HepG2 (cell line): ENCODE data around the gene RRAS2. TPM values are rescaled to one million over a fixed set of nuclear protein-coding genes. Genes with fewer than 3 reads are reported as not detected.

Experiments used
- ATAC-seq: fragments of 200-7000 bp; cut with Tn5 transposase; 3 replicates; pipeline ENCODE4 v1.9.1; 2020; ENCODE audit warnings: mild to moderate bottlenecking, moderate library complexity
- BruUV-seq: library from RNA; stranded (reverse); fragments of 400-500 nt; replicated peaks from 2 replicates; lab custom pipeline; 2021; lab: Mats Ljungman, UMichigan
- CTCF ChIA-PET: fragments of 300-600 bp; formaldehyde crosslinking; extraction: SDS; loops from one replicate; lab custom pipeline; 2021; ENCODE audit warnings: low total read pairs, inconsistent platforms, low intra/inter-chr PET ratio; lab: Yijun Ruan, JAX
- POLR2A ChIA-PET: fragments of 350-600 bp; sonication (Branson Sonifier 250); formaldehyde crosslinking; loops from one replicate; lab custom pipeline; 2020; ENCODE audit warnings: antibody characterized with exemption, inconsistent platforms; lab: Yijun Ruan, JAX
- DNase-seq: peaks from one replicate; pipeline ENCODE4 v3.0.0-alpha.2; 2015; ENCODE audit warnings: low spot score
- FAIRE-seq: peaks from 3 replicates; lab custom pipeline; 2011; peaks lifted over from hg19 to GRCh38; lab: Jason Lieb, UNC
- H2AFZ ChIP-seq: one replicate; pipeline ENCODE4 v1.6.1; 2011; ENCODE audit warnings: low read length, inconsistent platforms
- H3K27ac ChIP-seq: fragments of 300-600 bp; 3 replicates; pipeline ENCODE4 v1.8.0; 2011; ENCODE audit warnings: mixed run types, mild to moderate bottlenecking, mixed read lengths, low read length, inconsistent platforms; ENCODE audit not compliant: insufficient read depth; ENCODE audit errors: extremely low read length
- H3K27me3 ChIP-seq, 2 experiments: fragments of 200-600 bp in 1 of 2; 2 replicates in 1 of 2; 3 replicates in 1 of 2; pipeline versions ENCODE4 v1.6.0 to v1.8.0; 2011; ENCODE audit warnings: low read length in 2 of 2, mild to moderate bottlenecking in 2 of 2, moderate library complexity in 2 of 2, inconsistent platforms in 1 of 2; ENCODE audit not compliant: insufficient read depth in 2 of 2, control insufficient read depth in 1 of 2
- H3K36me3 ChIP-seq, 2 experiments: fragments of 200-600 bp in 1 of 2; replicated peaks in 1 of 2; 2 replicates in 1 of 2; 3 replicates in 1 of 2; pipeline versions ENCODE4 v1.5.1 to v1.8.0; 2011; ENCODE audit warnings: low read length in 2 of 2, inconsistent platforms in 1 of 2; ENCODE audit not compliant: insufficient read depth in 2 of 2, control insufficient read depth in 1 of 2
- H3K4me1 ChIP-seq: 2 replicates; pipeline ENCODE4 v1.5.1; 2012; ENCODE audit warnings: low read length, inconsistent platforms; ENCODE audit not compliant: insufficient read depth
- H3K4me2 ChIP-seq: 2 replicates; pipeline ENCODE4 v1.6.0; 2011; ENCODE audit warnings: low read depth, low read length, inconsistent platforms
- H3K4me3 ChIP-seq, 3 experiments: fragments of 200-600 bp in 1 of 3; sonication (generic), shearing (Covaris generic) in 1 of 3; replicated peaks in 1 of 3; 2 replicates each; pipeline ENCODE4 v1.5.1; 2011 to 2016; ENCODE audit warnings: low read length in 3 of 3, inconsistent platforms in 2 of 3, low read depth in 2 of 3, mild to moderate bottlenecking in 2 of 3, control low read depth in 1 of 3, mixed read lengths in 1 of 3; ENCODE audit not compliant: insufficient read depth in 1 of 3
- H3K79me2 ChIP-seq: one replicate; pipeline ENCODE4 v1.6.1; 2011; ENCODE audit warnings: low read length, inconsistent platforms; ENCODE audit not compliant: insufficient read depth
- H3K9ac ChIP-seq: 2 replicates; pipeline ENCODE4 v1.6.0; 2011; ENCODE audit warnings: mild to moderate bottlenecking, low read depth, low read length, inconsistent platforms; ENCODE audit not compliant: insufficient read depth
- H3K9me3 ChIP-seq: 2 replicates; pipeline ENCODE4 v1.5.1; 2012; ENCODE audit warnings: mild to moderate bottlenecking, low read length
- H4K20me1 ChIP-seq: 2 replicates; pipeline ENCODE4 v1.6.0; 2011; ENCODE audit warnings: inconsistent platforms, mild to moderate bottlenecking, low read length, moderate library complexity; ENCODE audit not compliant: insufficient read depth
- CBFB ChIP-seq: sonication (generic); formaldehyde crosslinking; IDR thresholded peaks from 2 replicates; pipeline ENCODE4 v1.4.0; 2020; ENCODE audit warnings: missing genetic modification reagents
- HNRNPUL1 ChIP-seq: fragments of 200-400 bp; formaldehyde crosslinking; IDR thresholded peaks from 2 replicates; pipeline ENCODE4 v1.6.1; 2017; ENCODE audit warnings: low read depth, mild to moderate bottlenecking, low read length, moderate library complexity
- KDM3A ChIP-seq: IDR thresholded peaks from 2 replicates; pipeline ENCODE4 v1.6.1; 2018; ENCODE audit warnings: low read depth, missing compliant biosample characterization
- MAFG ChIP-seq: sonication (generic); formaldehyde crosslinking; IDR thresholded peaks from 2 replicates; pipeline ENCODE4 v1.5.1; 2020; ENCODE audit warnings: mild to moderate bottlenecking, missing genetic modification reagents
- PCBP1 ChIP-seq: fragments of 200-400 bp; formaldehyde crosslinking; IDR thresholded peaks from 2 replicates; pipeline ENCODE4 v1.6.1; 2017; ENCODE audit warnings: mild to moderate bottlenecking, low read depth, low read length, borderline replicate concordance
- POLR2A ChIP-seq, 2 experiments: IDR thresholded peaks; 2 replicates each; pipeline ENCODE4 v1.6.1; 2011; ENCODE audit warnings: low read depth in 2 of 2, low read length in 2 of 2, mild to moderate bottlenecking in 1 of 2, moderate library complexity in 1 of 2; ENCODE audit not compliant: insufficient read depth in 1 of 2
- ZFP36 ChIP-seq: fragments of 150-350 bp; IDR thresholded peaks from 2 replicates; pipeline ENCODE4 v1.6.1; 2018; ENCODE audit warnings: borderline replicate concordance, low read length, low read depth; ENCODE audit not compliant: partially characterized antibody
- ZMAT3 ChIP-seq: sonication (generic); formaldehyde crosslinking; conservative IDR thresholded peaks from 2 replicates; pipeline ENCODE4 v1.7.0; 2021; ENCODE audit warnings: missing genetic modification reagents
- ZNF101 ChIP-seq: sonication (generic); formaldehyde crosslinking; IDR thresholded peaks from 2 replicates; pipeline ENCODE4 v1.4.0; 2020; ENCODE audit warnings: mild to moderate bottlenecking, low read depth, missing genetic modification reagents, borderline replicate concordance
- ZNF180 ChIP-seq: sonication (generic); formaldehyde crosslinking; IDR thresholded peaks from 2 replicates; pipeline ENCODE4 v1.4.0; 2020; ENCODE audit warnings: low read depth, missing genetic modification reagents, borderline replicate concordance
- ZNF251 ChIP-seq: sonication (generic); formaldehyde crosslinking; IDR thresholded peaks from 2 replicates; pipeline ENCODE4 v1.9.0; 2021; ENCODE audit warnings: mild to moderate bottlenecking, missing genetic modification reagents
- ZNF552 ChIP-seq: sonication (generic); formaldehyde crosslinking; IDR thresholded peaks from 2 replicates; pipeline ENCODE4 v1.9.0; 2022; ENCODE audit warnings: missing genetic modification reagents, mild to moderate bottlenecking, borderline replicate concordance
- ZNF746 ChIP-seq: sonication (generic); formaldehyde crosslinking; IDR thresholded peaks from 2 replicates; pipeline ENCODE4 v1.8.0; 2022; ENCODE audit warnings: mild to moderate bottlenecking, missing genetic modification reagents
- WGBS: methylation state at CpG from one replicate; pipeline ENCODE4 v1.1.6; 2017; ENCODE audit warnings: low lambda C conversion rate; 5-methylcytosine and 5-hydroxymethylcytosine counted together
- in situ Hi-C: cut with HindIII; loops from 2 replicates; pipeline ENCODE4 v1.10.0; 2017; ENCODE audit warnings: low pct_unique_long_range_greater_than_20kb; ENCODE audit not compliant: extremely low pct_ligation_motif_present
- intact Hi-C: fragments of 100-400 bp; cut with micrococcal nuclease; formaldehyde crosslinking; loops from one replicate; pipeline ENCODE4 v1.10.0; 2022; ENCODE audit not compliant: unreplicated experiment
- polyA plus RNA-seq, 8 experiments: library from polyadenylated mRNA; depleted of rRNA in 3 of 8; stranded (reverse) in 7 of 8; unstranded in 1 of 8; fragments of >200 nt; fragmentation: Illumina TruSeq in 4 of 8; extraction: Trizol in 4 of 8; gene quantifications; 2 replicates each; pipeline versions ENCODE4 v1.2.1 to v1.2.3, GENCODE V29; 2011 to 2016; ENCODE audit warnings: low read depth in 4 of 8, missing spikeins in 1 of 8, mixed read lengths in 1 of 8; ENCODE audit not compliant: insufficient read depth in 1 of 8
- total RNA-seq, 5 experiments: library from RNA; depleted of rRNA; stranded (reverse); fragments of >200 nt; fragmentation: Illumina TruSeq; extraction: Trizol; gene quantifications; 2 replicates each; pipeline ENCODE4 v1.2.3, GENCODE V29; 2016; ENCODE audit warnings: low read depth in 1 of 5
- TF ChIP-seq, protein P1 (sequence below): sonication (generic); formaldehyde crosslinking; IDR thresholded peaks from 2 replicates; pipeline ENCODE4 v1.5.0; 2020; ENCODE audit warnings: mild to moderate bottlenecking, missing genetic modification reagents, borderline replicate concordance
- TF ChIP-seq, protein P2 (sequence below): sonication (generic); formaldehyde crosslinking; IDR thresholded peaks from 2 replicates; pipeline ENCODE4 v1.8.0; 2022; ENCODE audit warnings: low read depth, missing genetic modification reagents
- TF ChIP-seq, protein P3 (sequence below): sonication (generic); formaldehyde crosslinking; IDR thresholded peaks from 2 replicates; pipeline ENCODE4 v1.9.0; 2022; ENCODE audit warnings: low read depth, missing genetic modification reagents

The RRAS2 gene
- total and polyA plus RNA-seq, 2 of the 13 experiments (the other 11 are each of a cell fraction or from before 2014, with no cell fraction given): 19.0 to 44.1 TPM

DNA sequence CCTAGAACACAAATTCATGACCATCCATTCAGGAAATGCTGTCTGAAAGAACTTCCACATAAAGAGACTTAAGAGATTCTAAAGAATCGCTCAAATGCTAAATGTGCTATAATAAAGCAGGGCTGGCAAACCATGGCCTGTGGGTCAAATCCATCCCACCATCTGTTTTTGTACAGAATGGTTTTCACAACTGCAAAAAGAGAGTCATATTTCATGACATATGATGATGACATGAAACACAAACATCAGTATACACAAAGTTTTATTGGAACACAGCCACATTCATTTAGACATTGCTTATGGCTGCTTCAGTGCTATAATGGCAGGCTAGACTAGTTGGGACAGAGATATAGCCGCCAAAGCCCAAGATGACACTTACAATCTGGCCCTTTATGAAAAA lies 85.1 kb downstream of the RRAS2 start:
- BruUV-seq: no TSS peak
- Histone ChIP-seq H3K27ac (no peak overlapping the region), H3K9me3 (no peaks in the 10 kb centered on the region), H3K4me3 (no peak overlapping the region), H3K9ac (no peak overlapping the region), H3K79me2 (no peaks in the 10 kb centered on the region), H3K4me2 (no peak overlapping the region), H2AFZ (no peak overlapping the region), H4K20me1 (no peaks in the 10 kb centered on the region), H3K27me3 (no peaks in the 10 kb centered on the region; a peak in 1 of 5 replicates), H3K4me1 (0 out of 2 replicates have a peak, but pooled peaks cover 5% of the 10 kb centered on the region), H3K36me3 (no peaks in the 10 kb centered on the region; a peak in 1 of 5 replicates)
- ChIA-PET CTCF (no interaction called here), POLR2A (no interaction called here)
- in situ Hi-C loops (no loop called here), intact Hi-C loops (no loop called here)
- DNase-seq (no peak), ATAC-seq (no peak), FAIRE-seq (no peak)
- WGBS: 100% methylated on average over 2 of the region's 2 CpGs
- TF ChIP-seq ZNF180 (CRISPR knock-in tag) (no peak), ZFP36 (no peak), PCBP1 (no peak), ZMAT3 (CRISPR knock-in tag) (no peak), POLR2A (IDR thresholded peaks at IDR 0.05; ENCODE audit: insufficient read depth in 1 of 2, low read depth in 2 of 2, low read length in 2 of 2) (no peak), ZNF101 (CRISPR knock-in tag) (no peak), KDM3A (no peak), ZNF746 (no peak), MAFG (no peak), CBFB (no peak), ZNF552 (CRISPR knock-in tag) (no peak), HNRNPUL1 (no peak), ZNF251 (CRISPR knock-in tag) (no peak)
- TF ChIP-seq, protein P1, sequence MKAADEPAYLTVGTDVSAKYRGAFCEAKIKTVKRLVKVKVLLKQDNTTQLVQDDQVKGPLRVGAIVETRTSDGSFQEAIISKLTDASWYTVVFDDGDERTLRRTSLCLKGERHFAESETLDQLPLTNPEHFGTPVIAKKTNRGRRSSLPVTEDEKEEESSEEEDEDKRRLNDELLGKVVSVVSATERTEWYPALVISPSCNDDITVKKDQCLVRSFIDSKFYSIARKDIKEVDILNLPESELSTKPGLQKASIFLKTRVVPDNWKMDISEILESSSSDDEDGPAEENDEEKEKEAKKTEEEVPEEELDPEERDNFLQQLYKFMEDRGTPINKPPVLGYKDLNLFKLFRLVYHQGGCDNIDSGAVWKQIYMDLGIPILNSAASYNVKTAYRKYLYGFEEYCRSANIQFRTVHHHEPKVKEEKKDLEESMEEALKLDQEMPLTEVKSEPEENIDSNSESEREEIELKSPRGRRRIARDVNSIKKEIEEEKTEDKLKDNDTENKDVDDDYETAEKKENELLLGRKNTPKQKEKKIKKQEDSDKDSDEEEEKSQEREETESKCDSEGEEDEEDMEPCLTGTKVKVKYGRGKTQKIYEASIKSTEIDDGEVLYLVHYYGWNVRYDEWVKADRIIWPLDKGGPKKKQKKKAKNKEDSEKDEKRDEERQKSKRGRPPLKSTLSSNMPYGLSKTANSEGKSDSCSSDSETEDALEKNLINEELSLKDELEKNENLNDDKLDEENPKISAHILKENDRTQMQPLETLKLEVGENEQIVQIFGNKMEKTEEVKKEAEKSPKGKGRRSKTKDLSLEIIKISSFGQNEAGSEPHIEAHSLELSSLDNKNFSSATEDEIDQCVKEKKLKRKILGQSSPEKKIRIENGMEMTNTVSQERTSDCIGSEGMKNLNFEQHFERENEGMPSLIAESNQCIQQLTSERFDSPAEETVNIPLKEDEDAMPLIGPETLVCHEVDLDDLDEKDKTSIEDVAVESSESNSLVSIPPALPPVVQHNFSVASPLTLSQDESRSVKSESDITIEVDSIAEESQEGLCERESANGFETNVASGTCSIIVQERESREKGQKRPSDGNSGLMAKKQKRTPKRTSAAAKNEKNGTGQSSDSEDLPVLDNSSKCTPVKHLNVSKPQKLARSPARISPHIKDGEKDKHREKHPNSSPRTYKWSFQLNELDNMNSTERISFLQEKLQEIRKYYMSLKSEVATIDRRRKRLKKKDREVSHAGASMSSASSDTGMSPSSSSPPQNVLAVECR: no peak
- TF ChIP-seq, protein P2, sequence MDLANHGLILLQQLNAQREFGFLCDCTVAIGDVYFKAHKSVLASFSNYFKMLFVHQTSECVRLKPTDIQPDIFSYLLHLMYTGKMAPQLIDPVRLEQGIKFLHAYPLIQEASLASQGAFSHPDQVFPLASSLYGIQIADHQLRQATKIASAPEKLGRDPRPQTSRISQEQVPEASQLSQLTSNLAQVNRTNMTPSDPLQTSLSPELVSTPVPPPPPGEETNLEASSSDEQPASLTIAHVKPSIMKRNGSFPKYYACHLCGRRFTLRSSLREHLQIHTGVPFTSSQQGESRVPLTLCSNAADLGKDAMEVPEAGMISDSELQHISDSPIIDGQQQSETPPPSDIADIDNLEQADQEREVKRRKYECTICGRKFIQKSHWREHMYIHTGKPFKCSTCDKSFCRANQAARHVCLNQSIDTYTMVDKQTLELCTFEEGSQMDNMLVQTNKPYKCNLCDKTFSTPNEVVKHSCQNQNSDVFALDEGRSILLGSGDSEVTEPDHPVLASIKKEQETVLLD: no peak
- TF ChIP-seq, protein P3, sequence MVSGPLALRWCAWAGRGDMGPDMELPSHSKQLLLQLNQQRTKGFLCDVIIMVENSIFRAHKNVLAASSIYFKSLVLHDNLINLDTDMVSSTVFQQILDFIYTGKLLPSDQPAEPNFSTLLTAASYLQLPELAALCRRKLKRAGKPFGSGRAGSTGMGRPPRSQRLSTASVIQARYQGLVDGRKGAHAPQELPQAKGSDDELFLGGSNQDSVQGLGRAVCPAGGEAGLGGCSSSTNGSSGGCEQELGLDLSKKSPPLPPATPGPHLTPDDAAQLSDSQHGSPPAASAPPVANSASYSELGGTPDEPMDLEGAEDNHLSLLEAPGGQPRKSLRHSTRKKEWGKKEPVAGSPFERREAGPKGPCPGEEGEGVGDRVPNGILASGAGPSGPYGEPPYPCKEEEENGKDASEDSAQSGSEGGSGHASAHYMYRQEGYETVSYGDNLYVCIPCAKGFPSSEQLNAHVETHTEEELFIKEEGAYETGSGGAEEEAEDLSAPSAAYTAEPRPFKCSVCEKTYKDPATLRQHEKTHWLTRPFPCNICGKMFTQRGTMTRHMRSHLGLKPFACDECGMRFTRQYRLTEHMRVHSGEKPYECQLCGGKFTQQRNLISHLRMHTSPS (CRISPR knock-in tag): no peak
